COLO668 (cell line): ENCODE data around the gene OR2S2.
"Not testable (repeated sequence)": the region's sequence is repeated elsewhere in the genome, so short reads cannot be mapped to it uniquely, and the experiment has no call there.

Experiments used
- DNase-seq: peaks from one replicate; lab custom pipeline; 2025; ENCODE audit not compliant: unreplicated experiment; lab: John Stamatoyannopoulos, UW

OR2S2 gene

GRCh38 chr9:35958104-35958837 is at the start of gene OR2S2:
Gene OR2S2, minus strand, starts transcription at chr9:35958154. Its CDS starts 56 bp downstream, at chr9:35958098.
- DNase-seq = no peak

GRCh38 chr9:36007316-36007708 is 49.4 kb upstream of the OR2S2 start:
- no peak for DNase-seq

GRCh38 chr9:36006549-36007315 is 48.8 kb upstream of the OR2S2 start:
- DNase-seq = no peak

- no peak for DNase-seq
Observed at GRCh38 chr9:36005891-36006290, 47.9 kb upstream of the OR2S2 start.

- no peak for DNase-seq
Observed at GRCh38 chr9:35998333-35998732, 40.4 kb upstream of the OR2S2 start.

- not testable (repeated sequence) for DNase-seq
Observed at GRCh38 chr9:35997016-35997415, 39.1 kb upstream of the OR2S2 start.

- DNase-seq = no peak
Observed at GRCh38 chr9:35996358-35996970, 38.5 kb upstream of the OR2S2 start.

GRCh38 chr9:35994959-35995358 is 37.0 kb upstream of the OR2S2 start:
- no peak for DNase-seq

GRCh38 chr9:35993976-35994720 is 36.2 kb upstream of the OR2S2 start:
- no peak for DNase-seq

GRCh38 chr9:35993136-35993535 is 35.2 kb upstream of the OR2S2 start:
- DNase-seq = not testable (repeated sequence)

GRCh38 chr9:35990155-35990554 is 32.2 kb upstream of the OR2S2 start:
- no peak for DNase-seq

- DNase-seq = no peak
Observed at GRCh38 chr9:35984021-35984420, 26.1 kb upstream of the OR2S2 start.

- no peak for DNase-seq
Observed at GRCh38 chr9:35981699-35982098, 23.7 kb upstream of the OR2S2 start.

- DNase-seq = no peak
Observed at GRCh38 chr9:35980289-35981011, 22.5 kb upstream of the OR2S2 start.

- no peak for DNase-seq
Observed at GRCh38 chr9:35978792-35979191, 20.8 kb upstream of the OR2S2 start.

GRCh38 chr9:35976726-35977125 is 18.8 kb upstream of the OR2S2 start:
- no peak for DNase-seq

GRCh38 chr9:35974800-35975199 is 16.8 kb upstream of the OR2S2 start:
- no peak for DNase-seq

GRCh38 chr9:35972093-35972492 is 14.1 kb upstream of the OR2S2 start:
- DNase-seq = no peak

GRCh38 chr9:35967042-35967441 is 9.1 kb upstream of the OR2S2 start:
- no peak for DNase-seq

GRCh38 chr9:35966433-35966832 is 8.5 kb upstream of the OR2S2 start:
- DNase-seq = no peak

GRCh38 chr9:35965011-35965410 is 7.1 kb upstream of the OR2S2 start:
- DNase-seq = no peak
